NCI-H2227 (cell line): ENCODE data around the gene ITM2A.

Experiments
- DNase-seq: peaks from one replicate; lab custom pipeline; 2025; ENCODE audit not compliant: unreplicated experiment; lab: John Stamatoyannopoulos, UW

ITM2A gene

GRCh38 chrX:79366873-79367749, at the start of gene ITM2A:
Gene ITM2A, minus strand, starts transcription at chrX:79367334. Its CDS starts 119 bp downstream, at chrX:79367215.
- no peak for DNase-seq

GRCh38 chrX:79415056-79415455, 47.9 kb upstream of the ITM2A start:
- DNase-seq, result no peak

DNA sequence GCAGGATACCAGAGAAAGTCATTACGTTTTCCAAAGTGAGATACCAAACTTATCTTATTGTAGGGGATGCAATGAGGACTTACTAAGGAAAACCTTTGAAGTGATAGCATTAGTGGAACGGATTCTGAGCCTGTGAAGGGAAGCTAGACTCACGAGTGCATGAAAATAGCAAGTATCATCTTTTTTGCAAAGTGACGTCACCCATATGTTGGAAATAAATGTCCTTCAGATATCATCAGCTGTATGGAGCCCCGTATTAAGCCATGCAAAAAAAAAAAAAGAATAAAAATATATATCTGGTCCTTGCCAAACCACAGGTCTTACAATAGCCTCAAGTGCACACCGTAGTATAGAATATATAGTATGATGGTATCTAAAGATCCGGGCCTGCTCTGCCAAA, 46.8 kb upstream of the ITM2A start:
- DNase-seq, result no peak

- no peak for DNase-seq
These were observed 45.8 kb upstream of the ITM2A start for GRCh38 chrX:79412972-79413371.

- DNase-seq, result no peak
These were observed 45.0 kb upstream of the ITM2A start for GRCh38 chrX:79412166-79412565.

DNA sequence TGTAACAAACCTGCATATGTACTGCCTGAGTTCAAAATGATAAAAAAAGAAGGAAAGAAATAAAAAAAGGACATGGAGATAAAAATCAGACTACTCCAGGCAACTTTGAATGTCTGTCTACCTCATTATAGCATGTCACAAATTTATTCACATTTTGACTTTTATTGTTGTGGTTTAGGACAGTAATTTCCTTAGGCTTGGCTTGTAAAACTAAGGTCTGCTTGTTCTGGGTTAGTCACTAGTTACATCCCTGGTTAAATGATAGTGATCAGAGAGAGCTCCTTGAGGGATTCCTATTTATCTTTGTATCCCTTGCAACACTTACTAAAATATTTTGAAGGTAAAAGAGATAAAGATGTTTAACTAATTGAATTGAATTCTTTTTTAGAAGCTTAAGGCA, 42.5 kb upstream of the ITM2A start:
- DNase-seq, result no peak

DNA sequence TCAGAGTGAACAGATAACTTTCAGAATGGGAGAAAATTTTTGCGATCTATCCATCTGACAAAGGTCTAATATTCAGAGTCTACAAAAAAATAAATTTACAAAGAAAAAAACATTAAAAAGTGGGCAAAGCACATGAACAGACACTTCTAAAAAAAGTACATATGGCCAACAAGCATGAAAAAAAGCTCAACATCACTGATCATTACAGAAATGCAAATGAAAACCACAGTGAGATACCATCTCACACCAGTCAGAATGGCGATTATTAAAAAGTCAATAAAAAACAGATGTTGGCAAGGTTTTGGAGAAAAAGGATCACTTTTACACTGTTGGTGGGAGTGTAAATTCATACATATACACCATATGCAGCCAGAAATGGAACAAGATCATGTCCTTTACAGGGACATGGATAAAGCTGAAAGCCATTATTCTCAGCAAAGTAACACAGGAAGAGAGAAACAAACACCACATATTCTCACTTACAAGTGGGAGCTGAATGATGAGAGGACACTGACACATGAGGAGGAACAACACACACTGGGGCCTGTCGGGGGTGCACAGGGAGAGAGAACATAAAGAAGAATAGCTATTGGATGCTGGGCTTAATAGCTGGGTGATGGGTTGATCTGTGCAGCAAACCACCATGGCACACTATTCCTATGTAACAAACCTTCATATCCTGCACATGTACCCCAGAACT, 41.6 kb upstream of the ITM2A start:
- no peak for DNase-seq

DNA sequence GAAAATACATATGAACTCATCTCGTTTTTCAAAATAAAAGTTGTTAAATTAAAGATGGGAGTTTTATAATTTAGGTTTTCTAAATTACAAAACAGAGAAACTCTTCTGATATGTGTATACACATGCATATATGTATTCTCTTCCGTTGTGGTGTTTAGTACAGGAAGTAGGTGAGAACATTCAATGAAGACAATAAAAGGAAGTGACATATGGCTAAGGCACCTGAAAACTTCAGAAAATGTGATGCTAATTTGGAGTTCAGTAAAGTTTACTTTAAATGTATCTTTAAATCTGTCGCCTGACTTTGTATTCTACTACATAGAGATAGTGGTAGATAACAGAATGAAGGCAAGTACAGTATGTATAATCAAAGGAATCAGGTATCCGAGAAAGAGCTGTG, 33.5 kb upstream of the ITM2A start:
- no peak for DNase-seq

DNA sequence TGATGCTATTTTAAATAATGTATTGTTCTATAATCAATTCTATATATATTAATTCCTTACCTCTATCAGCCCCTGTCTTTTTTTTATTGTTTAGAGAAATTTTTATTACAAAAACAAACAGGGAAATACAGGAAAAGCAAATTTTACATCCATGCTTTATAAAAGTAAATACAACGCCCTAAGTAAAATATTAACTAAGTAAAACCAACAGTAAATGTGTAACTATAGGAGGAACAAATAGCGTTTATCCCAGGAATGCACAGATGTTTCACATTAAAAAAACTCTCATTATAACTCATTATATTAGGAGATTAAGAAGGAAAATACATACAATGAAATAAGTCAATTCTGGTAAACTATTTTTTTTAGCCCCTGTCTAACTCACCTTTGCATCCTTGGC, 8.2 kb upstream of the ITM2A start:
- DNase-seq, result no peak

DNA sequence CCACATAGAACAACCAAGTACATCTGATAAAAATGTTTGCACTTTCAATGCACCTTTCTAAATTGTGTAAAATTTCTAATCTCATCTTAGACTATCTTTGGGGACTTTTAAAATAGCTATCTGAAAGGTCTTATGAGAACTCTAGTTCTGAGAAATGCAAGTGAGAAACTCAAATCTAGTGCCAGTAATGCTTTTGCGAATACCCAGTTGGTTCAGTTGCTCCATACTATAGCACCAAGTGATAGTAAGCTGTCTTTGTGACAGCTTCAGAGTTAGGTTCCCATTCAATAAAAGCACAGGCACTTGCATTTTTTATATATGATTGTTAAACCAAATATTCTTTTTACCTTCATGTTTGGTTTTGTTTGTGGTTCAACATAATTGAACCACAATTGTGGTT, 4.5 kb upstream of the ITM2A start:
- no peak for DNase-seq

DNA sequence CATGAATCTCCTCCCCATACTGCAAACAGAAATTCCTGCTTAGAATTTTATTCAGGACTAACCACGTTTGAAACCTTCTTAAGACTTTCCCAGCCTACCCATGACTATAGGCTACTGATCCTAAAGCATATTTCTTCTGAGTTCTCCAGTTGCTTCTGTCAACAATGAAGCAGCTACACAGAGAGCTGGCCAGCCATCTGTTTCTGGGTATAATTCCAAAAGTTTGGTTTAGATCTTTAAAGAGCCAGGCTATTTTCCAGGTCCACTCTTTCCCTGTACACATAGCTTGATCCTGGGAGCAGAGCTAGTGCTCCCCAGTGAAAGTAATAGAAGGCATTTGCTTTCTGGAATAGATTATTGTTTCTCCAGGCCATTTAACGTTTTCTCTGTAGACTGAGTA, 4.0 kb upstream of the ITM2A start:
- DNase-seq, result no peak

- DNase-seq, result no peak
These were observed 2.7 kb upstream of the ITM2A start for GRCh38 chrX:79369871-79370270.

DNA sequence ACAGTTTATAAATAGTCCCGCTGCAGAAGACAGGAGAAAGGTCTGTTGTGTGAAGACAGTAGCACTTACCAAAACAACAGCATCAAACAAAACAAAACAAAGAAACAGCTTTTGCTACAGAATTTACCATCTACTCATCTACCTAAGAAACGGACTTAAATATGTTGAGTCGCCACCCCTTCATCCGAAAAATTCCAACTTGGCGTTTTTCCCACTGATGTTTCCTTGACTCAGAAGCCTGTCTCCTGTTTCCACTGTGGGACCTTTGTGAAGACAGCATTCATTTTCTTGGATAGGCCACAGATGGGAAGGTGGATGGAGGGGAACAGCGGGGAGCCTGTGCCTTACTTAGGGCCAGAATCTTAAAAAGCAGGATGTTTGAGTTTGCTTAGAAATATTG, 1.3 kb upstream of the ITM2A start:
- DNase-seq, result no peak

DNA sequence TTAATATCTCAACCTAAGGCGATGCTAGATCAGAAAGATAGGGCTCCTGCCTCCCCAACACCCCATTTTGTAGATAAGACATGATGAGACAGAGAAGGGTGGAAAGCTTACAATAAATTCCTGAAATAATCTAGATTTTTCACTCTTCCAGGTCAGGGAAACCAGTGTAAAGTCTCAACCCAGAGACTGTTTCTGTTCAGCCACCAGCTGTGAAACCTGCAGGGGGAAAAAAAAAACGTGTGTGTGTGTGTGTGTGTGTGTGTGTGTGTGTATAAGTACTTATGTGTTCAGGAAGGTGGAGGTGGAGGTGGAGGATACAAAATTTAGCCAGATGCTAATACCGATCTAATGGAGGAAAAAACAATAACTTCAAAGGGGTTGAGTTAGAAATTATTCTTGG, 773 bp upstream of the ITM2A start:
- no peak for DNase-seq

- DNase-seq, result no peak
These were observed 620 bp downstream of the ITM2A start for GRCh38 chrX:79366556-79366872.

- DNase-seq, result no peak
These were observed 1.5 kb downstream of the ITM2A start for GRCh38 chrX:79365591-79365990.

- no peak for DNase-seq
These were observed 2.8 kb downstream of the ITM2A start for GRCh38 chrX:79364306-79364705.

DNA sequence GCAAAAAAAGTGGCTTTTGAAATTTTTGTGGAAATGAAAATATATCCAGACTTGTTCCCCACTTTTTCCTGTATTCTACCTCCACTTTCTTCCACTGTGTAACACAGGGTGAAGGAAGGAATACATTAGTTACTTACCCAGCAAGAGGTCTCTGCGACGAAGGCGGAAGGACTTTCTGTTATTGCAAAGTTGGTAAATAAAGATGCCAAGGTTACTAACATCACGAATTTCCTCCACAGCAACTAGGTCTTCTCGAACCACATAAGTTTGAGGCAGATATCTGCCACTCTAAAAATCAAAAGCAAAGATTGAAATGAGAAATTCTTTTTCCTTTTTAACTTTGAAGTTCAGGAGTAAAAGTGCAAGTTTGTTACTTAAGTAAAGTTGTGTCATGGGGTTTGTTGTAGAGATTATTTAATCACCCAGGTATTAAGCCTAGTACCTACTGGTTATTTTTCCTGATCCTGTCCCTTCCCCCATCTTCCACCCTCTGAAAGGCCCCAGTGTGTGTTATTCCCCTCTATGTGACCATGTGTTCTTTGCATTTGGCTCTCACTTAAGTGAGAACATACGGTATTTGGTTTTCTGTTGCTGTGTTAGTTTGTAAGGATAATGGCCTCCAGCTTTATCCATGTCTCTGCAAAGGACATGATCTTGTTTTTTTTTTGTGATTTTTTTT, 5.8 kb downstream of the ITM2A start:
- DNase-seq, result no peak

DNA sequence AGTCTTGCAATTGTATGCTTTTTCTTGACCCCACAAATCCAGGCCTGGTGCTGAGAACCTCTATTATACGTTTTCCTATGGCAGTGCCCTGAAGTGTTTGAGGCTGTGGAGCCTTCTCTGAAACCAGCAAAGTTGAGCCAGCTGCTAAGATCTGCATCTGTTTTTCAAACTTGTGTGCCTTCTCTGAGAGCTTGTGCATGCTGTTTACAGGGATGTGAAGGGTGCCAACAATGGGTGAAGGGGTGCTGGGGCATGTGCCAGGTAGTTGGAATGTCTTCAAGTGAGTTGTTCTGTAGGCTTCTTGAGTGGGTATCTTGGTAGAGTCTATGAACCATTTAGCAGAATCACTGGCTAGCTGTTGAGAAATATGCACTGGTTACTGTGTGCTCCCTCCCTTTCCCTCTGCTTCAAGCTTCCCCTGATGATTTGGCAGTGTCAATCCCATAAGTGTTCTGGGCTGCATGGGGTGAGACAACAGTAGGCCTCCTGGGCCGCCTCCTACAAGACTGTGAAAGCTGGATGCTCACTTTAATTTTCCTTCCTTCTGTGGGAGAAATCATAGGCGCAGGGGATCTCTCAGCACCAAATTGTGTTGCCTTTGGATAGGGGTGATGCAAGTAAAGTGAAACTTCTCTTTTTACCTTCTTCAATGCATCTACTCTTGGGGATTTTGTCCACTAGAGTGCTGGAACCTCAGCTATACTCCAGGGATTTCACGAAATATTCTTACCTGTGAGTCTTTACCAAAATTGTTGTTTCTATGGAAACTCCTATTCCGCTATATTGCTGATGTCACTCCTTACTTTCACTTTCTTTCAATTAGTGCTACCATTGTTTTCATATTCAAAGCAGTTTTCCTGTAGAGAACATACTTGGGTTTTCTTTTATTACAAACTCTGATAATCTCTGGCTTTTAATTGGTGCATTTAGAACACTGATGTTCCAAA, 30.0 kb downstream of the ITM2A start:
- no peak for DNase-seq

DNA sequence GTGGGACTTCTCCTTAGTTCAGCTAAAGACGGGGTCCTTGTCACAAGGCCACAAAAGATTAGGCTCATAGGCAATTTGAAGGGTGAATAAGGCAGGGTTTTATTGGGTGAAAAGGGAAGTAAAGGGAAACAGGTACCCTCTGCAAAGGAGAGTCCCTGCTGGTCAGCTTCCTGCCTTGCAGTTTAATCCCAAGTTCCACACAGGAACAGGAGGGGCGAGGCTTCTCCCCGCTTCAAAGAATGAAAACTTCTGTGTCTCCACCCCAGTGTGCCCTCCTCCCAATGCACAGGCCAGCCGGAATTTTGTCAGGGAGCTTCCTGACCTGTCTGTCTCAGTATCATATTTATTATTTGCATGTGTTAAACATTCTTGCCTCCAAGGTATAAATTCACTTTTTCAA, 37.1 kb downstream of the ITM2A start:
- no peak for DNase-seq
